ENCODE measurements around the gene TMEM151B. TPM values are rescaled to one million over a fixed set of nuclear protein-coding genes. Genes with fewer than 3 reads are reported as not detected.

TMEM151B gene
- total and polyA plus RNA-seq, 9 of the 15 experiments (the other 6 are each of a cell fraction or from before 2014, with no cell fraction given): not detected

- TF ChIP-seq RBBP5 (IDR thresholded peaks at IDR 0.05; ENCODE audit: borderline replicate concordance, insufficient read depth, low read length, poor library complexity, severe bottlenecking) (peak; percentile 98), ILK (tag; IDR thresholded peaks at IDR 0.05; ENCODE audit: borderline replicate concordance, low read depth) (no peak), MCM7 (IDR thresholded peaks at IDR 0.05) (no peak), PPARD (CRISPR knock-in tag; IDR thresholded peaks at IDR 0.05) (no peak), RHOXF2B (CRISPR knock-in tag; conservative IDR thresholded peaks at IDR 0.05) (0 out of 2 replicates have a peak, but pooled peaks have one; percentile 51), RBM17 (IDR thresholded peaks at IDR 0.05; ENCODE audit: borderline replicate concordance, low read depth, low read length) (no peak), TAF1 (IDR thresholded peaks at IDR 0.05; ENCODE audit: control insufficient read depth, extremely low read depth, insufficient read depth, low read length, severe bottlenecking) (peak; percentile 98), MBD2 (IDR thresholded peaks at IDR 0.05; ENCODE audit: borderline replicate concordance, low read depth) (peak; percentile 88), PTRF (tag; IDR thresholded peaks at IDR 0.05) (no peak), NR4A1 (CRISPR knock-in tag; IDR thresholded peaks at IDR 0.05) (peak; percentile 70; the same call in 1 of the 2 replicates), NR4A1 (tag; IDR thresholded peaks at IDR 0.05) (peak; percentile 80), ZNF76 (CRISPR knock-in tag; IDR thresholded peaks at IDR 0.05; ENCODE audit: borderline replicate concordance) (no peak), PCBP2 (IDR thresholded peaks at IDR 0.05; ENCODE audit: low read depth, low read length, poor library complexity, severe bottlenecking) (no peak), GTF2B (IDR thresholded peaks at IDR 0.05; ENCODE audit: extremely low read depth, insufficient read length) (no peak), ESRRB (CRISPR knock-in tag; IDR thresholded peaks at IDR 0.05; ENCODE audit: borderline replicate concordance) (no peak), SNAPC5 (CRISPR knock-in tag; IDR thresholded peaks at IDR 0.05) (no peak), SAFB2 (IDR thresholded peaks at IDR 0.05; ENCODE audit: borderline replicate concordance, low read depth, low read length, severe bottlenecking) (no peak), ZNF766 (CRISPR knock-in tag; conservative IDR thresholded peaks at IDR 0.05) (peak; percentile 80; the same call in 1 of the 2 replicates), NFYB (IDR thresholded peaks at IDR 0.05; ENCODE audit: extremely low read depth, insufficient read length) (no peak), ILF3 (IDR thresholded peaks at IDR 0.05; ENCODE audit: borderline replicate concordance) (no peak), SETDB1 (IDR thresholded peaks at IDR 0.05; ENCODE audit: low read length) (no peak), BCL6 (CRISPR knock-in tag; IDR thresholded peaks at IDR 0.05) (no peak)
- TF ChIP-seq, protein P1, sequence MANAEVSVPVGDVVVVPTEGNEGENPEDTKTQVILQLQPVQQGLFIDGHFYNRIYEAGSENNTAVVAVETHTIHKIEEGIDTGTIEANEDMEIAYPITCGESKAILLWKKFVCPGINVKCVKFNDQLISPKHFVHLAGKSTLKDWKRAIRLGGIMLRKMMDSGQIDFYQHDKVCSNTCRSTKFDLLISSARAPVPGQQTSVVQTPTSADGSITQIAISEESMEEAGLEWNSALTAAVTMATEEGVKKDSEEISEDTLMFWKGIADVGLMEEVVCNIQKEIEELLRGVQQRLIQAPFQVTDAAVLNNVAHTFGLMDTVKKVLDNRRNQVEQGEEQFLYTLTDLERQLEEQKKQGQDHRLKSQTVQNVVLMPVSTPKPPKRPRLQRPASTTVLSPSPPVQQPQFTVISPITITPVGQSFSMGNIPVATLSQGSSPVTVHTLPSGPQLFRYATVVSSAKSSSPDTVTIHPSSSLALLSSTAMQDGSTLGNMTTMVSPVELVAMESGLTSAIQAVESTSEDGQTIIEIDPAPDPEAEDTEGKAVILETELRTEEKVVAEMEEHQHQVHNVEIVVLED (CRISPR knock-in tag; IDR thresholded peaks at IDR 0.05): peak; percentile 92
Observed at GRCh38 chr6:44312901-44313788, 42.9 kb downstream of the TMEM151B start, which contains the start of gene AARS2 (continued).

Data from K562 (cell line).